ENCODE data around the gene RAB15. TPM values are rescaled to one million over a fixed set of nuclear protein-coding genes. Genes with fewer than 3 reads are reported as not detected.

RAB15 gene
- total RNA-seq, 1 experiment from 2014 or later, result 20.6 TPM

DNA sequence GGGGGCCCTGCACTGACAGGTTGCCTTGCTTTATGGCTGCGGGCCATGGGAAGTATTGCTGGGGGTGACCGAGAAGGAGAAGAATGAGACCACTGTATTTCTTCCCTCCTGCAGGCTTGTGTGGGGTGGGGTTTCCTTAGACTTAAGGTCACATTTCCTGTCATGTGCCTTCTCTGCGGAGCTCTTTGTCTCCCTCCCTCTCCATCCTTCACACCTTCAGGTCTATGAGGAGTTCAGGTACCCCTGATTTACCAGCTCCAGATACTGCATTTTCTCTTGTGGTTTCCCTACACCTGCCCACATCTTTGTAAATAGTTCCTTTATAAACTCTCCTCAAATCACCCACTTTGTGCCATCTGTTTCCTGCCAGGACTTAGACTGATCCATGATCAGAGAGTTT is 18.2 kb upstream of the RAB15 start:
- no peak overlapping the region for H3K27ac ChIP-seq (ENCODE audit: low read length)
- no peak overlapping the region for H3K4me3 ChIP-seq (ENCODE audit: low read length)
- no peaks in the 10 kb centered on the region for H3K9me2 ChIP-seq (replicated peaks; ENCODE audit: low read length)
- no peak overlapping the region for H3K4me2 ChIP-seq (ENCODE audit: low read length)
- intact Hi-C loops (cut with micrococcal nuclease), result no loop called here
- no peaks in the 10 kb centered on the region for H3K9me3 ChIP-seq (ENCODE audit: low read length)
- no peaks in the 10 kb centered on the region; the same call in 1 of the 2 replicates for H3K36me3 ChIP-seq (ENCODE audit: low read depth, low read length)
- ATAC-seq (no peak), DNase-seq (no peak)
- H3K9ac ChIP-seq (ENCODE audit: low read length), result no peak overlapping the region
- TF ChIP-seq EZH2 (IDR thresholded peaks at IDR 0.05; ENCODE audit: low read length, unreplicated experiment) (no peak), EZH2phosphoT487 (IDR thresholded peaks at IDR 0.05; ENCODE audit: borderline replicate concordance, low read length) (no peak)
- H4K20me1 ChIP-seq (ENCODE audit: low read length), result no peaks in the 10 kb centered on the region
- no peak overlapping the region for H2AFZ ChIP-seq (ENCODE audit: low read length)
- H3K4me1 ChIP-seq (ENCODE audit: insufficient read depth, low read length), result peaks cover 18% of the 10 kb centered on the region
- no peaks in the 10 kb centered on the region for H3K27me3 ChIP-seq (ENCODE audit: low read length)
- BruUV-seq (replicated peaks), result no TSS peak
- POLR2A ChIA-PET (ENCODE audit: unreplicated experiment), result no interaction called here
- no peaks in the 10 kb centered on the region for H3F3A ChIP-seq (ENCODE audit: low read length, unreplicated experiment)
- CTCF ChIA-PET, result no interaction called here
- H3K79me2 ChIP-seq (ENCODE audit: low read length), result peaks cover 78% of the 10 kb centered on the region

DNA sequence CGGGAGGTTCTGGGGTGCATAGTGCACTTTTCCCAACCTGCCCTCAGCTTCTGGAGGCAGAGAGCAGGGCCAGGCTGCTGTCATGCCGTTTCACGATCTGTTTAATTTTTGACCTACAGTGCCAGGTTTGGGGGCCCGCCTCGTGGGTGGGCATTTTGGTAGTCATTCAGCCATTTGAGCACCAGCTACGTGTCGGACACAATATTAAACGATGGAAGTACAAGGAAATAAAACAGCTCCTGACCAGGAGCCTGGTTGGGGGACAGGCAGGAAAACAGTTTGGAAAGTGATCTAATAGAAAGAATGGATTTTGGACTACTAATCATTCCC is 15.3 kb upstream of the RAB15 start:
- intact Hi-C loops (cut with micrococcal nuclease), result loop anchor here (5.0 to 10.0 kb wide), 2 partner anchors 115 to 183 kb away; partner anchors contain the start of gene MAX
- TSS peak; percentile 57 for BruUV-seq (replicated peaks)
- Histone ChIP-seq H3K4me1 (ENCODE audit: insufficient read depth, low read length) (peaks cover 18% of the 10 kb centered on the region), H3K27ac (ENCODE audit: low read length) (peak overlapping the region; percentile 70), H3K9ac (ENCODE audit: low read length) (peak overlapping the region; percentile 85), H3F3A (ENCODE audit: low read length, unreplicated experiment) (no peaks in the 10 kb centered on the region), H3K9me3 (ENCODE audit: low read length) (no peaks in the 10 kb centered on the region), H3K4me2 (ENCODE audit: low read length) (peak overlapping the region; percentile 90), H3K9me2 (replicated peaks; ENCODE audit: low read length) (no peaks in the 10 kb centered on the region), H2AFZ (ENCODE audit: low read length) (peak overlapping the region; percentile 77), H3K4me3 (ENCODE audit: low read length) (peak overlapping the region; percentile 78), H3K36me3 (ENCODE audit: low read depth, low read length) (no peaks in the 10 kb centered on the region; the same call in 1 of the 2 replicates), H3K27me3 (ENCODE audit: low read length) (no peaks in the 10 kb centered on the region), H4K20me1 (ENCODE audit: low read length) (no peaks in the 10 kb centered on the region), H3K79me2 (ENCODE audit: low read length) (peaks cover 53% of the 10 kb centered on the region)
- ATAC-seq (no peak), DNase-seq (peak; percentile 10)
- no peak for TF ChIP-seq EZH2phosphoT487 (IDR thresholded peaks at IDR 0.05; ENCODE audit: borderline replicate concordance, low read length)
- TF ChIP-seq CTCF (conservative IDR thresholded peaks at IDR 0.05; ENCODE audit: low read depth, low read length), result no peak
- TF ChIP-seq EZH2 (IDR thresholded peaks at IDR 0.05; ENCODE audit: low read length, unreplicated experiment), result no peak
- POLR2A ChIA-PET (ENCODE audit: unreplicated experiment), result interaction anchor here (0.5 to 0.6 kb wide), 3 partner anchors 27 to 212 kb away, joined by 4 to 9 read pairs (median 4); no protein-coding TSS in a partner anchor
- CTCF ChIA-PET, result interaction anchor here (0.6 to 3.7 kb wide), 4 partner anchors 11 to 34 kb away, joined by 3 to 98 read pairs (median 7); no protein-coding TSS in a partner anchor

- ChIA-PET CTCF (interaction anchor here (0.5 to 3.7 kb wide), 8 partner anchors 12 to 225 kb away, joined by 3 to 98 read pairs (median 4); no protein-coding TSS in a partner anchor), POLR2A (ENCODE audit: unreplicated experiment) (interaction anchor here (0.5 to 1.0 kb wide), 8 partner anchors 12 to 211 kb away, joined by 3 to 9 read pairs (median 4); partner anchors contain the start of gene CHURC1)
- Histone ChIP-seq H3K4me2 (ENCODE audit: low read length) (peak within 1 kb of the TSS; percentile 90), H3K36me3 (ENCODE audit: low read depth, low read length) (no peaks in the 10 kb centered on the region; the same call in 1 of the 2 replicates), H2AFZ (ENCODE audit: low read length) (peak within 1 kb of the TSS; percentile 77), H3F3A (ENCODE audit: low read length, unreplicated experiment) (no peaks in the 10 kb centered on the region), H3K9ac (ENCODE audit: low read length) (peak within 1 kb of the TSS; percentile 85), H3K27me3 (ENCODE audit: low read length) (no peaks in the 10 kb centered on the region), H3K9me3 (ENCODE audit: low read length) (no peaks in the 10 kb centered on the region), H3K9me2 (replicated peaks; ENCODE audit: low read length) (no peaks in the 10 kb centered on the region), H3K79me2 (ENCODE audit: low read length) (peaks cover 47% of the 10 kb centered on the region), H3K4me3 (ENCODE audit: low read length) (peak within 1 kb of the TSS; percentile 78), H3K27ac (ENCODE audit: low read length) (peak within 1 kb of the TSS; percentile 70), H3K4me1 (ENCODE audit: insufficient read depth, low read length) (peaks cover 18% of the 10 kb centered on the region), H4K20me1 (ENCODE audit: low read length) (no peaks in the 10 kb centered on the region)
- TF ChIP-seq CTCF (conservative IDR thresholded peaks at IDR 0.05; ENCODE audit: low read depth, low read length) (peak; percentile 97), EZH2phosphoT487 (IDR thresholded peaks at IDR 0.05; ENCODE audit: borderline replicate concordance, low read length) (no peak)
- intact Hi-C loops (cut with micrococcal nuclease), result loop anchor here (1.0 to 10.0 kb wide), 4 partner anchors 33 to 182 kb away; partner anchors contain the start of genes CHURC1 and MAX
- TSS peak; percentile 92 for BruUV-seq (replicated peaks)
- DNase-seq (peak; percentile 98), ATAC-seq (peak; percentile 97)
Measured at GRCh38 chr14:64986648-64987437, 14.7 kb upstream of the RAB15 start, which contains the start of gene FNTB. FNTB (plus strand) TSS chr14:64986895; CDS start chr14:64986954, 59 bp downstream.

All from PC-3 (cell line).